ENCODE data around the gene ATG13.

- TF ChIP-seq ZNF350 (tag by site-specific recombination; IDR thresholded peaks at IDR 0.05) = no peak
- TF ChIP-seq ZNF555 (tag by site-specific recombination; conservative IDR thresholded peaks at IDR 0.05) = no peak
- TF ChIP-seq CTCF (tag by site-specific recombination; IDR thresholded peaks at IDR 0.05) = no peak
- TF ChIP-seq ZNF211 (tag by site-specific recombination; IDR thresholded peaks at IDR 0.05; ENCODE audit: low read depth) = no peak
- TF ChIP-seq ZNF23 (tag by site-specific recombination; IDR thresholded peaks at IDR 0.05; ENCODE audit: borderline replicate concordance) = no peak
- TF ChIP-seq ZSCAN18 (tag by site-specific recombination; IDR thresholded peaks at IDR 0.05) = no peak
- no peak for TF ChIP-seq ZBTB26 (tag by site-specific recombination; optimal IDR thresholded peaks at IDR 0.05)
These were observed 26.4 kb upstream of the ATG13 start for GRCh38 chr11:46590740-46591605.

Measured in HEK293 (cell line).